Subcutaneous abdominal adipose tissue (tissue), 5 donors: Measurements from ENCODE around the gene TTYH3.
"Not testable (repeated sequence)": the region's sequence is repeated elsewhere in the genome, so short reads cannot be mapped to it uniquely, and the experiment has no call there.

ENCODE experiments used
- H3K27ac ChIP-seq: one replicate; pipeline ENCODE4 v1.7.0; 2013; ENCODE audit warnings: low read depth, mild to moderate bottlenecking, inconsistent platforms, low read length, moderate library complexity
- H3K27me3 ChIP-seq, 5 donors: one replicate each; pipeline ENCODE4 v1.7.0; 2013; ENCODE audit warnings: low read length in 5 of 5, inconsistent platforms in 1 of 5; ENCODE audit not compliant: control insufficient read depth in 5 of 5, insufficient read depth in 4 of 5
- H3K36me3 ChIP-seq, 5 donors: one replicate each; pipeline ENCODE4 v1.7.0; 2013; ENCODE audit warnings: low read length in 5 of 5; ENCODE audit not compliant: control insufficient read depth in 5 of 5, insufficient read depth in 5 of 5
- H3K4me1 ChIP-seq, 5 donors: one replicate each; pipeline ENCODE4 v1.7.0; 2013; ENCODE audit warnings: low read length in 5 of 5, mild to moderate bottlenecking in 3 of 5, moderate library complexity in 1 of 5; ENCODE audit not compliant: control insufficient read depth in 5 of 5, insufficient read depth in 5 of 5
- H3K4me3 ChIP-seq, 5 donors: one replicate each; pipeline ENCODE4 v1.7.0; 2013; ENCODE audit warnings: low read length in 5 of 5, low read depth in 1 of 5
- H3K9ac ChIP-seq, 5 donors: one replicate each; pipeline ENCODE4 v1.7.0; 2013; ENCODE audit warnings: low read length in 5 of 5, mild to moderate bottlenecking in 4 of 5, moderate library complexity in 3 of 5
- H3K9me3 ChIP-seq, 5 donors: one replicate each; pipeline ENCODE4 v1.7.0; 2013; ENCODE audit warnings: low read length in 5 of 5; ENCODE audit not compliant: control insufficient read depth in 5 of 5
- donor health status: healthy.
- donor health status: healthy.
- donor health status: healthy.
- donor health status: healthy.
- donor health status: healthy.

The TTYH3 gene

DNA sequence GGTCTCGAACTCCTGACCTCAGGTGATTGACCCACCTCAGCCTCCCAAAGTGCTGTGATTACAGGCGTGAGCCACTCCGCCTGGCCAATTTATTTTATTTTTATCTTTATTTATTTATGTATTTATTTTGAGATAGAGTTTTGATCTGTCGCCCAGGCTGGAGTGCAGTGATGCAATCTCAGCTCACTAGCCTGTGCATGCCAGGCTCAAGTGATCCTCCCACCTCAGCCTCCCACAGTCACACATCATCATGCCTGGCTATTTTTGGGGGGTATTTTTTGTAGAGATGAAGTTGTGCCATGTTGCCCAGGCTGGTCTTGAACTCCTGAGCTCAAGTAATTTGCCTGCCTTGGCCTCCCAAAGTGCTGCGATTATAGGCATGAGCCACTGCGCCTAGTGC lies 41.4 kb downstream of the TTYH3 start:
- H3K27me3 ChIP-seq, H3K27ac ChIP-seq, H3K36me3 ChIP-seq, H3K4me1 ChIP-seq, H3K9ac ChIP-seq, H3K9me3 ChIP-seq, H3K4me3 ChIP-seq: not testable (repeated sequence)

DNA sequence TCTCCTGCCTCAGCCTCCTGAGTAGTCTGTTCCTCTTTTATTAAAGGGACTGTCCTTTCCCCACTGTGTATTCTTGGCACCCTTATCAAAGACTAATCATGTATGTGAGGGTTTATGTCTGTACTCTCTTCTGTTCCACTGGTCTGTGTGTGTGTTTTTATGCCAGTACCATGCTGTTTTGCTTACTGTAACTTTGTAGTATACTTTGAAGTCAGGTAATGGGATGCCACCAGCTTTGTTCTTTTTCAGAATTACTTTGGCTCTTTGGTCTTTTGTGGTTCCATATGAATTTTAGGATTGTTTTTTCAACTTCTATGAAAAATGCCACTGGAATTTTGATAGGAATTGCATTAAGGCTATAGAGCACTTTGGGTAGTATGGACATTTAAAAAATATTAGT lies 42.1 kb downstream of the TTYH3 start:
- no peaks in the 10 kb centered on the region for H3K36me3 ChIP-seq
- H3K9me3 ChIP-seq: peaks cover 0 to 4% (median 4%) of the 10 kb centered on the region in 5 donors
- no peak overlapping the region for H3K4me3 ChIP-seq

DNA sequence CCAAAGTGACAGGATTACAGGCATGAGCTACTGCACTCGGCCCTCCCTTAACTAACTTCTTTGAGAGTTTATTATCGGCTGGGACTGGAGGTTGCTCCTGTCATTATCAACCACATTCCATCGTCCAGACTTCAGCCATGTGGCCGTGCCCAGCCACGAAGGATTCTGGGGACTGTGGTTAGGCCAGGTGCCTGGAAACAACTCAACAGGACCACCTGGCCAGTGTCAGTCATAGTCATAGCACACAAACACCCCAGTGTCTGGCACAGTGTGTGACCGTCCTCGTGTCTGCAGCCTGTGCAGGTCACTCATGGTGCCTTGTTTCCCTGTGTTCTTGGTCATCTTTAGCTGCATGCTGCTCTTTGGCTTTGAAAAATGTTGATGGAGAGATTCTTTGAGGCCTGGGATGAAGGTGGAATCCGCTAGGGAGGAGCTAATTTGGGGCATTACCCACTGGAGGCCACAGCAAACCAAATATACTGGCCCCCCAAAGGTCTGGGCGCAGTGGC lies 43.5 kb downstream of the TTYH3 start:
- no peak overlapping the region for H3K27ac ChIP-seq
- H3K4me3 ChIP-seq: no peak overlapping the region
- H3K9me3 ChIP-seq: peaks cover 0 to 4% (median 4%) of the 10 kb centered on the region in 5 donors
- no peak overlapping the region for H3K9ac ChIP-seq
- peaks cover 0 to 5% (median 4%) of the 10 kb centered on the region in 5 donors for H3K4me1 ChIP-seq
- H3K36me3 ChIP-seq: no peaks in the 10 kb centered on the region
- peaks cover 0 to 5% (median 2%) of the 10 kb centered on the region in 5 donors for H3K27me3 ChIP-seq

More for the DNA sequence above, 42.1 kb downstream of the TTYH3 start:
- Histone ChIP-seq H3K27ac (no peak overlapping the region), H3K4me1 (peaks cover 0 to 5% (median 4%) of the 10 kb centered on the region in 5 donors), H3K9ac (no peak overlapping the region), H3K27me3 (peaks cover 0 to 7% (median 0%) of the 10 kb centered on the region in 5 donors)

GRCh38 chr7:2676576-2676975 lies 44.8 kb downstream of the TTYH3 start:
- H3K27me3 ChIP-seq, H3K4me3 ChIP-seq, H3K27ac ChIP-seq, H3K36me3 ChIP-seq, H3K9ac ChIP-seq, H3K4me1 ChIP-seq, H3K9me3 ChIP-seq: not testable (repeated sequence)

- not testable (repeated sequence) for H3K4me1 ChIP-seq, H3K27ac ChIP-seq, H3K4me3 ChIP-seq, H3K9ac ChIP-seq, H3K36me3 ChIP-seq, H3K27me3 ChIP-seq, H3K9me3 ChIP-seq
Measured at GRCh38 chr7:2678454-2678853, 46.7 kb downstream of the TTYH3 start.

DNA sequence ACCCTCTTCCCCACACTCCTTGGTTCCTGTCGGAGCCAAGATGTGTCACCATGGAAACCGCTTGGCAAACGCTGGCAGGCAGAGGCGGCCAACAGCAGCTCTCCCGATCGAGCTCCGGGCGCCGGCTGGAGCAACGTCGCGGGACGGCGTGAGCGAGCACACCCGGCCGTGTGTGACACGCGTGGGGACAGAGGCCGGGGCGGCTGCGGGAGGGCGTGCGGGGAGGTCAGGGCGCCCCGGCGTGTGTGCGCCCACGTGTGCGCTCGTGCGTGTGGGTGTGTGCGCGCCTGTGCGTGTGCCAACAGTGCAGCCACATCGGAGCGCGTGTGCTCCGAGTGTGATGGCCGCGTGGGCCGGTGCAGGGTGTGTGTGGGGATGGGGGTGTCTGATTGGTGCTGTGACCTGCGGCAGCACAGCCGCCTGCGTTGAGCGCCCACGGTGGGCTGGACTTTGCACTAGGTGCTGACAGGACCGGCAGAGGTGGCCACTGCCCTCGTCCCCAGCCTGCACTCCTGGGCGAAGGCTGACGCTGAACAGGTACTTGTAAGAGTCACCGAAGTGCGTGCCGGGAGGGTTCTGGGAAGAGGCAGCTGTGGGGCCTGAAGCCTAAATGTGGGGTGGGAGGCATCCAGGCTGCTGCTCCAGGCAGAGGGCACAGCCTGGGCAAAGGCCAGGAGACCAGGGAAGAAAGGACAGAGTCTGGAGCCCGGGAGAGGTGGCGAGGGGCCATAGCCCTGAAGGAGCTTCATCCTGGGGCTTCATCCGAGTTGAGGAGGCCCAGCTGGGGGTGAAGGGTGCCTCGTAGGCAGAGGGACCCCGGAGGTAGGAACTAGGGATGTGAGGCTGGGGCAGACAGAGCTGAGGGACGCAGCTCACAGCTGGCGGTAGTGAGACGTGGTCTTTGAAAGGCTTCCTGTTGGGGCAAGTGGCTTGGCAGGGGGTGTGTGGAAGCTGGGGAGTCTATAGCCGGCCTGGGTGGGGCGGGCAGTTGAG lies 47.6 kb downstream of the TTYH3 start:
- H3K27ac ChIP-seq, H3K27me3 ChIP-seq, H3K9me3 ChIP-seq, H3K36me3 ChIP-seq, H3K9ac ChIP-seq, H3K4me1 ChIP-seq, H3K4me3 ChIP-seq: not testable (repeated sequence)

DNA sequence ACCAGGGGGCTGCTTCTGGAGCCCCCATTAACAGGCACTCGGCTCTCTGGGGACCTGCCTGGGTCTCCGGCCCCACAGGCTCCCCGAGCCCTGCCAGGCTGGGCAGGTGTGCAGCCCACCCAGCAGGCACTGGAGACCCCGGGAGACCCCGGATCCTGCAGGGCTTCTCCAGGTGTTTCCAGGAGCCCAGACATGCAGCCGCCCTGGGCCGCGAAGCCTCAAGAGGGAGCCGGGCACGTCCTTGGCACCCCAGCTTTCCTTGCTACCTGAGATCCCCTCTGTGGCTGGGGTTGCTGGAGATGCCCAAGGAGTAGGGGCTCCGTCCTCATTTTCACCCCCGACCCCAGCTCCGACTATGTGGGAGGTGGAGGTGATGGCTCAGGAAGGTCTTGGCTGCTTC lies 48.5 kb downstream of the TTYH3 start:
- Histone ChIP-seq H3K27ac (no peak overlapping the region), H3K9me3 (peaks cover 0 to 4% (median 0%) of the 10 kb centered on the region in 5 donors), H3K9ac (no peak overlapping the region)

GRCh38 chr7:2680792-2681490 lies 49.2 kb downstream of the TTYH3 start:
- peaks cover 4 to 10% (median 7%) of the 10 kb centered on the region in 5 donors for H3K27me3 ChIP-seq
- no peak overlapping the region for H3K27ac ChIP-seq

More for the DNA sequence above, 48.5 kb downstream of the TTYH3 start:
- no peak overlapping the region for H3K4me3 ChIP-seq
- no peaks in the 10 kb centered on the region for H3K36me3 ChIP-seq
- H3K4me1 ChIP-seq: peaks cover 0 to 3% (median 2%) of the 10 kb centered on the region in 5 donors
- peaks cover 2 to 9% (median 6%) of the 10 kb centered on the region in 5 donors for H3K27me3 ChIP-seq

DNA sequence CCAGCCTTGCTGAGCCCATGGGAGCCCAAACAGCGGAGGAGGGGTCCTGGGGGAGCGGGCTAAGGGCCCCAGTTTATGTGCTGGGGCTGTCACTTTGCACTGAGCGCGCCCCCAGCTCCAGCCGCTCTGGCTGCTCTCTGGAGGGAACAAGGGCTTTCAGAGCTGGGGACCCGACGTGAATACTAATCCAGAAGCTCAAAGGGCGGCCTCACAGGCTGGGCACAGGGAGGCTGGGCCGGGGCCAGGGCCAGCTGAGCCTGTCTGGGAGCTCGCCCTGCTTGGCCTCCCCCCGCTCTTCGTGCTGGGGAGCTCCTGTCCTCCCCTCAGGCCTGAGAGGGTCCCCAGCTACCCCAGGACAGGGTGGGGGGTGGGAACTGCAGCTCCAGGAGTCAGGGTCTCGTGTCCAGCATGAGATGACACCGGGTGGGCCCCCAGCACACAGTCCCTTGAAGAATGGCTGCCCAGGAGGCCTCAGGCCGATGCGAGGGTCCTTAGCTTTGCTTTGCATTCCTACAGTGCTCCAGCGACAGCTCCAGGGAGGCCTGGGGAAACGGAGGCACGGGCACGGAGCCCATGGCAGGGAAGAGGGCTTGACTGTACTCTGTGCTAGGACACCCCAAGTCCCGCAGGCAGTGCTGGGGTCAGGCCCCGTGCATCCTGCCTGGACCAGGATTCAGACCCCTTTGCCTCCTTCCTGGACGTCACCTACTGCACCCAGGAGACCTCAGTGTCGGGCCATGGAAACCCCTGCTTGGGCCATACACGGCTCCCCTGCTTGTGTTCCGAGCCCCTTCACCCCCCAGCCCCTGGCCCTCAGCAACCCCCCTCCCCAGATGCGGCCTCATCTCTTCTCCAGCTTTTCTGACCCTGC lies 50.4 kb downstream of the TTYH3 start:
- H3K27me3 ChIP-seq: peaks cover 7 to 17% (median 14%) of the 10 kb centered on the region in 5 donors
- H3K9ac ChIP-seq: no peak overlapping the region

More at GRCh38 chr7:2680792-2681490, 49.2 kb downstream of the TTYH3 start:
- peaks cover 0 to 3% (median 2%) of the 10 kb centered on the region in 5 donors for H3K4me1 ChIP-seq
- H3K9ac ChIP-seq: no peak overlapping the region
- no peaks in the 10 kb centered on the region for H3K9me3 ChIP-seq
- H3K36me3 ChIP-seq: no peaks in the 10 kb centered on the region
- H3K4me3 ChIP-seq: no peak overlapping the region

More for the DNA sequence above, 50.4 kb downstream of the TTYH3 start:
- no peak overlapping the region for H3K27ac ChIP-seq
- H3K4me1 ChIP-seq: peaks cover 0 to 3% (median 2%) of the 10 kb centered on the region in 5 donors
- no peaks in the 10 kb centered on the region for H3K9me3 ChIP-seq
- no peaks in the 10 kb centered on the region for H3K36me3 ChIP-seq
- no peak overlapping the region for H3K4me3 ChIP-seq
